Stimulated activated CD8-positive, alpha-beta memory T cell treated with anti-CD3 and anti-CD28 coated beads, Interleukin-7, amount 100 ng/mL, for 24 hours (primary cell): Measurements from ENCODE around the gene SYNPR.
"Not testable (repeated sequence)": the region's sequence is repeated elsewhere in the genome, so short reads cannot be mapped to it uniquely, and the experiment has no call there.

Experiments used
- DNase-seq: peaks from one replicate; pipeline ENCODE4 v3.0.0-alpha.2; 2020; ENCODE audit warnings: low read depth

SYNPR gene

GRCh38 chr3:63278171-63279004 is at the start of gene SYNPR:
TSS of gene SYNPR (plus strand) at chr3:63278308.
- no peak for DNase-seq

- no peak for DNase-seq
Measured at GRCh38 chr3:63228677-63229076, 49.4 kb upstream of the SYNPR start.

GRCh38 chr3:63230146-63230545 is 48.0 kb upstream of the SYNPR start:
- DNase-seq = no peak

GRCh38 chr3:63231643-63232042 is 46.5 kb upstream of the SYNPR start:
- DNase-seq = no peak

- no peak for DNase-seq
Measured at GRCh38 chr3:63232764-63233396, 45.2 kb upstream of the SYNPR start.

- DNase-seq = no peak
Measured at GRCh38 chr3:63240381-63240902, 37.7 kb upstream of the SYNPR start.

- no peak for DNase-seq
Measured at GRCh38 chr3:63242124-63242523, 36.0 kb upstream of the SYNPR start.

GRCh38 chr3:63244486-63244885 is 33.6 kb upstream of the SYNPR start:
- no peak for DNase-seq

- no peak for DNase-seq
Measured at GRCh38 chr3:63245726-63246241, 32.3 kb upstream of the SYNPR start.

GRCh38 chr3:63248015-63248414 is 30.1 kb upstream of the SYNPR start:
- no peak for DNase-seq

- no peak for DNase-seq
Measured at GRCh38 chr3:63251499-63251898, 26.6 kb upstream of the SYNPR start.

GRCh38 chr3:63255819-63256218 is 22.3 kb upstream of the SYNPR start:
- DNase-seq = not testable (repeated sequence)

GRCh38 chr3:63264716-63265115 is 13.4 kb upstream of the SYNPR start:
- no peak for DNase-seq

GRCh38 chr3:63274359-63274758 is 3.7 kb upstream of the SYNPR start:
- no peak for DNase-seq

GRCh38 chr3:63279005-63279841 is 1.1 kb downstream of the SYNPR start:
- DNase-seq = no peak

GRCh38 chr3:63287610-63288009 is 9.5 kb downstream of the SYNPR start:
- no peak for DNase-seq

GRCh38 chr3:63290686-63291085 is 12.6 kb downstream of the SYNPR start:
- no peak for DNase-seq

- no peak for DNase-seq
Measured at GRCh38 chr3:63294332-63294731, 16.2 kb downstream of the SYNPR start.

GRCh38 chr3:63295356-63295755 is 17.2 kb downstream of the SYNPR start:
- DNase-seq = no peak

- DNase-seq = no peak
Measured at GRCh38 chr3:63295806-63296205, 17.7 kb downstream of the SYNPR start.

GRCh38 chr3:63296249-63296648 is 18.1 kb downstream of the SYNPR start:
- DNase-seq = no peak

- no peak for DNase-seq
Measured at GRCh38 chr3:63303238-63303637, 25.1 kb downstream of the SYNPR start.
